Gastrocnemius medialis (tissue), 4 donors: ENCODE data around the gene SCAF11.

ENCODE experiments used
- CTCF ChIP-seq, 5 experiments: fragments of 450-650 bp in 3 of 5; fragments of 200-600 bp in 2 of 5; sonication (generic) in 2 of 5; IDR thresholded peaks in 4 of 5; conservative IDR thresholded peaks in 1 of 5; 1 replicate in 4 of 5; 2 replicates in 1 of 5; pipeline ENCODE4 v1.5.1; 2016 to 2019; ENCODE audit warnings: antibody characterized with exemption in 5 of 5, mild to moderate bottlenecking in 3 of 5, moderate library complexity in 3 of 5
- POLR2A ChIP-seq, 2 donors: fragments of 450-650 bp; IDR thresholded peaks; one replicate each; pipeline ENCODE4 v1.6.1; 2017; ENCODE audit warnings: antibody characterized with exemption in 2 of 2, mild to moderate bottlenecking in 2 of 2, moderate library complexity in 2 of 2

DNA sequence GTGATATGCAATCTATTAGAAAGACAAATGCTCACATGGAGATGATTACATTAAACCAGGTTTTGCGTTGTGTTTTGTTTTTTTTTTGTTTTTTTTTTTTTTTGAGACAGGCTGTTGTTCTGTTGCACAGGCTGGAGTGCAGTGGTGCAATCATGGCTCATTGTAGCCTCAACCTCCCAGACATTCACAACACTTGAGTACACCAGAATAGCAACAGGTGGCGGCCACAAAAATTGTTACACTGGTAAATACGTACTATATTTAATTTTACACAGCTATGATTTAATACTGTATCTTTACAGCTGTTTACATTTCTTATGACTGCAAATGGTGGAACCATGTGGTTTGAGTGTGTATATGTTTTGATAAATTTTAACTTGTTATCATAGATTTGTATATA is 60.0 kb downstream of the SCAF11 start:
- TF ChIP-seq CTCF (IDR thresholded peaks at IDR 0.05 in 4 of 5, conservative IDR thresholded peaks at IDR 0.05 in 1 of 5), result no peak
- no peak for TF ChIP-seq POLR2A (IDR thresholded peaks at IDR 0.05)
